GM18870 (cell line): ENCODE measurements around the gene CCDC57.

ENCODE experiments used
- ATAC-seq: cut with Tn5 transposase; IDR thresholded peaks from one replicate; pipeline ENCODE4 v1.9.1; 2021; ENCODE audit warnings: moderate library complexity; ENCODE audit not compliant: unreplicated experiment

The CCDC57 gene

GRCh38 chr17:82129095-82129494 is 83.5 kb downstream of the CCDC57 start:
- no peak for ATAC-seq

GRCh38 chr17:82128287-82128686 is 84.4 kb downstream of the CCDC57 start:
- ATAC-seq: no peak

- ATAC-seq: no peak
These were observed 84.9 kb downstream of the CCDC57 start for GRCh38 chr17:82127704-82128103.

GRCh38 chr17:82127315-82127595 is 85.4 kb downstream of the CCDC57 start:
- ATAC-seq: no peak

- no peak for ATAC-seq
These were observed 85.9 kb downstream of the CCDC57 start for GRCh38 chr17:82126556-82127314.

- no peak for ATAC-seq
These were observed 88.5 kb downstream of the CCDC57 start for GRCh38 chr17:82124101-82124500.

- no peak for ATAC-seq
These were observed 90.7 kb downstream of the CCDC57 start for GRCh38 chr17:82121660-82122629.

GRCh38 chr17:82121246-82121645 is 91.4 kb downstream of the CCDC57 start:
- no peak for ATAC-seq

GRCh38 chr17:82120148-82120547 is 92.5 kb downstream of the CCDC57 start:
- ATAC-seq: no peak

GRCh38 chr17:82118815-82119380 is 93.7 kb downstream of the CCDC57 start:
- no peak for ATAC-seq

- ATAC-seq: no peak
These were observed 94.4 kb downstream of the CCDC57 start for GRCh38 chr17:82118168-82118814.

- no peak for ATAC-seq
These were observed 95.2 kb downstream of the CCDC57 start for GRCh38 chr17:82117139-82118090.

- no peak for ATAC-seq
These were observed 96.4 kb downstream of the CCDC57 start for GRCh38 chr17:82116246-82116645.

- ATAC-seq: no peak
These were observed 97.8 kb downstream of the CCDC57 start for GRCh38 chr17:82114872-82115271.

GRCh38 chr17:82114447-82114846 is 98.2 kb downstream of the CCDC57 start:
- ATAC-seq: no peak

- ATAC-seq: no peak
These were observed 98.7 kb downstream of the CCDC57 start for GRCh38 chr17:82113941-82114340.

- ATAC-seq: no peak
These were observed 99.2 kb downstream of the CCDC57 start for GRCh38 chr17:82113422-82113821.

- ATAC-seq: no peak
These were observed 99.7 kb downstream of the CCDC57 start for GRCh38 chr17:82112914-82113311.

GRCh38 chr17:82112181-82112913 is 100.3 kb downstream of the CCDC57 start:
- ATAC-seq: no peak

- no peak for ATAC-seq
These were observed 102.3 kb downstream of the CCDC57 start for GRCh38 chr17:82110298-82110697.
